ENCODE results near the gene C11orf52.
"Not testable (repeated sequence)": the region's sequence is repeated elsewhere in the genome, so short reads cannot be mapped to it uniquely, and the experiment has no call there.

C11orf52 gene

DNA sequence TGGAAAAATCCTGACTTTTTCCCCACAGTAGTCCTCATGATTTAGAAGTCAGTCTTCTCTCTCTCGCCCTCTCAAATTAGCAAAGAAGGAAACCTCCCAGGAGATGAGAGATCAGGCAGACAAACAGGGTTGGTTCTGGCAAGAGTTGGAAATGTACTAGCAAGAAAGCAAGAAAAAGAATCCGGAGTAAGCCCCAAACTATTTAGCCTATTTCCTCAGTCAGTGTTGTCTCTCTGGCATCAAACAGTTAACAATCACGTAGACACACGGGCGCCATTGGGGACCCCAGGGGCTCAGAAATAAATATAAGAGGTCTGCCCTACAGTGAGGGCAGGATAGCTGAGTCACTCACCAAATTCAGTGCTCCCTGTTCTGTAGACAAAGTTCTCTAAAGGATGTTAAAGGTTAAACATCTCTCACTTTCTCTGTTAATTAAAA lies 4.7 kb downstream of the C11orf52 start:
- Mint-ChIP-seq H3K36me3 (ENCODE audit: low read depth) (no peaks in the 10 kb centered on the region), H3K9me3 (no peaks in the 10 kb centered on the region), H3K27me3 (peaks cover 4% of the 10 kb centered on the region), H3K4me1 (peaks cover 19% of the 10 kb centered on the region), H3K27ac (no peak overlapping the region), H3K4me3 (no peak overlapping the region)
- no peak for DNase-seq
- ATAC-seq = no peak

GRCh38 chr11:111923951-111924350 lies 5.2 kb downstream of the C11orf52 start:
- H3K36me3 Mint-ChIP-seq (ENCODE audit: low read depth) = no peaks in the 10 kb centered on the region
- peaks cover 4% of the 10 kb centered on the region for H3K27me3 Mint-ChIP-seq
- peaks cover 19% of the 10 kb centered on the region for H3K4me1 Mint-ChIP-seq
- no peak overlapping the region for H3K27ac Mint-ChIP-seq
- H3K9me3 Mint-ChIP-seq = no peaks in the 10 kb centered on the region
- DNase-seq (no peak), ATAC-seq (no peak)
- H3K4me3 Mint-ChIP-seq = no peak overlapping the region

GRCh38 chr11:111925953-111926352 lies 7.2 kb downstream of the C11orf52 start:
- no peak for ATAC-seq
- Mint-ChIP-seq H3K36me3 (ENCODE audit: low read depth) (no peaks in the 10 kb centered on the region), H3K4me1 (peaks cover 19% of the 10 kb centered on the region), H3K27me3 (no peaks in the 10 kb centered on the region), H3K9me3 (no peaks in the 10 kb centered on the region), H3K27ac (peak overlapping the region; percentile 77), H3K4me3 (peak overlapping the region; percentile 33)
- no peak for DNase-seq

GRCh38 chr11:111926505-111927391 lies 8.0 kb downstream of the C11orf52 start:
- Mint-ChIP-seq H3K27ac (peak overlapping the region; percentile 77), H3K4me1 (peaks cover 21% of the 10 kb centered on the region), H3K36me3 (ENCODE audit: low read depth) (no peaks in the 10 kb centered on the region), H3K27me3 (no peaks in the 10 kb centered on the region), H3K4me3 (peak overlapping the region; percentile 82), H3K9me3 (no peaks in the 10 kb centered on the region)
- ATAC-seq (peak; percentile 93), DNase-seq (peak; percentile 96)

DNA sequence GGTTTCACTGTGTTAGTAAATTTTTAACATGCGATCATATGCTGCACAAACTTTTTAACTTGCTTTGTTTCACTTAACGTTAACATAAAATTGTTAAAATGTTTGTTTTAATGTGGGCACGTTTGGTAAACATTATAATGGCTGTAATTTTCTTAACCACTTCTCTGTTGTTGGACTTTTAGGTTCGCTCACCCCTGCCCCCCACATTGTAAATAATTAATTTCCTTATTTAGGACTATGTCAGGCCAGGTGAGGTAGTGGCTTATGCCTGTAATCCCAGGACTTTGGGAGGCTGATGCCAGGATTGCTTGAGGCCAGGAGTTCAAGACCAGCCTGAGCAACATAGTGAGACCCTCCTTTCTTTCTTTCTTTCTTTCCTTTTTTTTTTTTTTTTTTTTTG lies 11.8 kb downstream of the C11orf52 start:
- DNase-seq = no peak
- Mint-ChIP-seq H3K4me1 (peaks cover 53% of the 10 kb centered on the region), H3K9me3 (no peaks in the 10 kb centered on the region), H3K27me3 (no peaks in the 10 kb centered on the region), H3K36me3 (ENCODE audit: low read depth) (no peaks in the 10 kb centered on the region), H3K4me3 (no peak overlapping the region), H3K27ac (no peak overlapping the region)
- no peak for ATAC-seq

- Mint-ChIP-seq H3K4me3 (peak overlapping the region; percentile 61), H3K27me3 (peaks cover 2% of the 10 kb centered on the region), H3K9me3 (no peaks in the 10 kb centered on the region), H3K27ac (peak overlapping the region; percentile 89), H3K4me1 (peaks cover 54% of the 10 kb centered on the region), H3K36me3 (ENCODE audit: low read depth) (peaks cover 3% of the 10 kb centered on the region)
- DNase-seq = no peak
- ATAC-seq = peak; percentile 67
Observed at GRCh38 chr11:111932611-111932950, 13.9 kb downstream of the C11orf52 start.

DNA sequence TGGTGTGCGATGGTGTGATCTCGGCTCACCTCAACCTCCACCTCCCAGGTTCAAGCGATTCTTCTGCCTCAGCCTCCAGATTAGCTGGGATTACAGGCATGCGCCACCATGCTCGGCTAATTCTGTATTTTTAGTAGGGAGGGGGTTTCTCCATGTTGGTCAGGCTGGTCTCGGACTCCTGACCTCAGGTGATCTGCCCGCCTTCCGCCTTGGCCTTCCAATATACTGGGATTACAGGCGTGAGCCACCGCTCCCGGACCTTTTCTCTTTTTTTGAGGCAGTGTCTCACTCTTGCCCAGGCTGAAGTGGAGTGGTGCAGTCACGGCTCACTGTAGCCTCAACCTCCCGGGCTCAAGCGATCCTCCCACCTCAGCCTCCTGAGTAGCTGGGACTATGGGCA lies 14.5 kb downstream of the C11orf52 start:
- not testable (repeated sequence) for DNase-seq; H3K36me3 Mint-ChIP-seq (ENCODE audit: low read depth); ATAC-seq; H3K27me3 Mint-ChIP-seq; H3K4me3 Mint-ChIP-seq; H3K9me3 Mint-ChIP-seq
- Mint-ChIP-seq H3K27ac (peak overlapping the region; percentile 71), H3K4me1 (peaks cover 56% of the 10 kb centered on the region)

- H3K9me3 Mint-ChIP-seq = no peaks in the 10 kb centered on the region
- H3K27ac Mint-ChIP-seq = no peak overlapping the region
- ATAC-seq (no peak), DNase-seq (no peak)
- H3K4me1 Mint-ChIP-seq = peaks cover 63% of the 10 kb centered on the region
- peaks cover 6% of the 10 kb centered on the region for H3K36me3 Mint-ChIP-seq (ENCODE audit: low read depth)
- no peak overlapping the region for H3K4me3 Mint-ChIP-seq
- H3K27me3 Mint-ChIP-seq = peaks cover 2% of the 10 kb centered on the region
Observed at GRCh38 chr11:111933872-111934271, 15.2 kb downstream of the C11orf52 start.

DNA sequence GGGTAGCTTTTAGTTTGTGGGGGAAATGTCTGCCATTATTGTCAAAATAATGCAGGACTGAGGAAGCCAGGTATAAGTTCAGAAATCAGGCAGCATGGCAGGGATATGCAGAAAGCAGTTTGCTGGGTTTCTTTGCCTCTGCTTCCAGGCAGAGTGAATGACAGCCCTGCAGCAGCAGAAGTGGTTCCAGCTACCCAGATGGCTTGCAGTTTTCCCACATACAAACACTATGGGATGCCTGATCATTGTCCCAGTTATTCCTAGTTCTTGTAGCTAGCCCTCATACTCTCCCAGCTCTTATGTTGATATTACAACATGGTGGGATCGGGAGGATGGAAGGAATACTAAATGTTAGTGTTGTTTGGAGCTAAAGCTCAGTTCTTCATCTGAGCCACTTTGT lies 15.6 kb downstream of the C11orf52 start:
- DNase-seq (no peak), ATAC-seq (no peak)
- Mint-ChIP-seq H3K36me3 (ENCODE audit: low read depth) (peaks cover 6% of the 10 kb centered on the region), H3K27ac (no peak overlapping the region), H3K9me3 (no peaks in the 10 kb centered on the region), H3K27me3 (peaks cover 2% of the 10 kb centered on the region), H3K4me3 (no peak overlapping the region), H3K4me1 (peaks cover 67% of the 10 kb centered on the region)

GRCh38 chr11:111935317-111936039 lies 16.8 kb downstream of the C11orf52 start:
- peaks cover 2% of the 10 kb centered on the region for H3K27me3 Mint-ChIP-seq
- peak overlapping the region; percentile 32 for H3K4me3 Mint-ChIP-seq

GRCh38 chr11:111936040-111936540 lies 17.4 kb downstream of the C11orf52 start:
- Mint-ChIP-seq H3K36me3 (ENCODE audit: low read depth) (peaks cover 8% of the 10 kb centered on the region), H3K4me3 (peak overlapping the region; percentile 81), H3K9me3 (no peaks in the 10 kb centered on the region), H3K27ac (peak overlapping the region; percentile 100), H3K4me1 (peaks cover 81% of the 10 kb centered on the region), H3K27me3 (peaks cover 2% of the 10 kb centered on the region)
- DNase-seq (no peak), ATAC-seq (no peak)

More at GRCh38 chr11:111935317-111936039, 16.8 kb downstream of the C11orf52 start:
- Mint-ChIP-seq H3K27ac (peak overlapping the region; percentile 100), H3K9me3 (no peaks in the 10 kb centered on the region), H3K36me3 (ENCODE audit: low read depth) (peaks cover 8% of the 10 kb centered on the region), H3K4me1 (peaks cover 75% of the 10 kb centered on the region)
- ATAC-seq (peak; percentile 50), DNase-seq (no peak)

- ATAC-seq (no peak), DNase-seq (no peak)
- peaks cover 83% of the 10 kb centered on the region for H3K4me1 Mint-ChIP-seq
- H3K4me3 Mint-ChIP-seq = peak overlapping the region; percentile 81
- peaks cover 8% of the 10 kb centered on the region for H3K36me3 Mint-ChIP-seq (ENCODE audit: low read depth)
- no peaks in the 10 kb centered on the region for H3K9me3 Mint-ChIP-seq
- H3K27me3 Mint-ChIP-seq = peaks cover 2% of the 10 kb centered on the region
- peak overlapping the region; percentile 100 for H3K27ac Mint-ChIP-seq
Observed at GRCh38 chr11:111937461-111937769, 18.7 kb downstream of the C11orf52 start.

GRCh38 chr11:111937844-111938243 lies 19.1 kb downstream of the C11orf52 start:
- Mint-ChIP-seq H3K4me3 (peak overlapping the region; percentile 81), H3K27me3 (peaks cover 2% of the 10 kb centered on the region), H3K4me1 (peaks cover 83% of the 10 kb centered on the region), H3K36me3 (ENCODE audit: low read depth) (peaks cover 8% of the 10 kb centered on the region), H3K27ac (peak overlapping the region; percentile 100), H3K9me3 (no peaks in the 10 kb centered on the region)
- no peak for DNase-seq
- no peak for ATAC-seq

DNA sequence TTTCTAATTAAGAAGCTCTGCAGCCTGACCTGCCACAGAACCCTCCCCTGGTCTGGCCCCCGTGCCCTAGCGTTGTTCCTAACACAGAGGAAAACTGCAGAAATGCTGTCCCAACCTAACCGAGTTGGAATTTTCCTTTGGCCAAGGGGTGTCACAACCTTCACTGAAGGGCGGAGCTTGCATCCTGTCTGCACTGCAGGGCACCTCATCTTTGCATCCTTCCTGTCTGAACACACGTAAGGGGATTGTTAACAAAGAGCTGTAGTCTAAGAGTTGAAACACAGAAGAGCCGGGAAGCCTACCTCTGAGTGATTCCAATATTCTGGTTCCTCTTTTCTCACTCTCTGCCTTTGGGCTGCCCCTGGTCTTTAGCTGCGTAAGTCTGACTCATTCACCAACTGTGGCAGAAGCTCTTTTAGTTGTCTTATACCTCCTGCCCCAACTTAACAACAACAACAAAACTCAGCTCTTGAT lies 20.0 kb downstream of the C11orf52 start:
- Mint-ChIP-seq H3K36me3 (ENCODE audit: low read depth) (peaks cover 8% of the 10 kb centered on the region), H3K9me3 (no peaks in the 10 kb centered on the region), H3K4me3 (peak overlapping the region; percentile 81), H3K27me3 (peaks cover 2% of the 10 kb centered on the region), H3K27ac (peak overlapping the region; percentile 100), H3K4me1 (peaks cover 81% of the 10 kb centered on the region)
- DNase-seq = peak; percentile 48
- ATAC-seq = peak; percentile 71

Data from activated naive CD8-positive, alpha-beta T cell treated with anti-CD3 and anti-CD28 coated beads, Interleukin-2, amount 50 U/mL, for 24 hours (primary cell).